CD14-positive monocyte (primary cell): ENCODE measurements around the gene SPSB3. TPM values are rescaled to one million over a fixed set of nuclear protein-coding genes. Genes with fewer than 3 reads are reported as not detected.

Source experiments
- DNase-seq, 3 donors: peaks; one replicate each; pipeline ENCODE4 v3.0.0-alpha.2; 2011 to 2022
- H2AFZ ChIP-seq: 2 replicates; pipeline ENCODE4 v1.6.0; 2012; ENCODE audit warnings: mild to moderate bottlenecking, low read depth, low read length, inconsistent platforms; ENCODE audit not compliant: insufficient read depth, poor library complexity, severe bottlenecking
- H3K27ac ChIP-seq, 2 donors: 1 replicate in 1 of 2; 2 replicates in 1 of 2; pipeline ENCODE4 v1.5.1; 2012 to 2013; ENCODE audit warnings: low read length in 2 of 2, control low read depth in 1 of 2, inconsistent platforms in 1 of 2, low read depth in 1 of 2, mild to moderate bottlenecking in 1 of 2
- H3K27me3 ChIP-seq, 2 donors: one replicate each; pipeline versions ENCODE4 v1.6.0 to v1.6.1; 2011 to 2013; ENCODE audit warnings: low read length in 2 of 2; ENCODE audit not compliant: control insufficient read depth in 2 of 2, insufficient read depth in 2 of 2
- H3K36me3 ChIP-seq, 2 donors: replicated peaks in 1 of 2; 1 replicate in 1 of 2; 2 replicates in 1 of 2; pipeline versions ENCODE4 v1.5.1 to v1.6.1; 2012 to 2013; ENCODE audit warnings: low read length in 2 of 2, control low read depth in 1 of 2, inconsistent platforms in 1 of 2, mild to moderate bottlenecking in 1 of 2; ENCODE audit not compliant: insufficient read depth in 2 of 2, control insufficient read depth in 1 of 2
- H3K4me1 ChIP-seq, 2 donors: 1 replicate in 1 of 2; 2 replicates in 1 of 2; pipeline versions ENCODE4 v1.5.1 to v1.6.1; 2012 to 2013; ENCODE audit warnings: low read length in 2 of 2, control low read depth in 1 of 2, inconsistent platforms in 1 of 2, mild to moderate bottlenecking in 1 of 2, moderate library complexity in 1 of 2; ENCODE audit not compliant: insufficient read depth in 2 of 2, control insufficient read depth in 1 of 2
- H3K4me2 ChIP-seq: replicated peaks from 2 replicates; pipeline ENCODE3; 2012; ENCODE audit warnings: low read length, moderate library complexity, mild to moderate bottlenecking; ENCODE audit not compliant: poor library complexity, severe bottlenecking; ENCODE audit errors: extremely low read depth
- H3K4me3 ChIP-seq, 3 experiments: fragments of 200-600 bp in 1 of 3; sonication (generic) in 1 of 3; replicated peaks in 1 of 3; 1 replicate in 2 of 3; 2 replicates in 1 of 3; pipeline ENCODE4 v1.5.1; 2011 to 2013; ENCODE audit warnings: low read length in 3 of 3, mild to moderate bottlenecking in 3 of 3, control low read depth in 2 of 3, low read depth in 2 of 3, inconsistent platforms in 1 of 3, moderate library complexity in 1 of 3
- H3K79me2 ChIP-seq: 2 replicates; pipeline ENCODE4 v1.6.0; 2012; ENCODE audit warnings: mild to moderate bottlenecking, control low read depth, inconsistent platforms, low read length, moderate library complexity; ENCODE audit not compliant: insufficient read depth
- H3K9ac ChIP-seq: 2 replicates; pipeline ENCODE4 v1.6.0; 2017; ENCODE audit warnings: low read length, mild to moderate bottlenecking; ENCODE audit not compliant: insufficient read depth, poor library complexity, severe bottlenecking
- H3K9me3 ChIP-seq, 2 donors: replicated peaks in 1 of 2; 1 replicate in 1 of 2; 2 replicates in 1 of 2; pipeline versions ENCODE4 v1.5.1 to v1.6.1; 2012 to 2013; ENCODE audit warnings: low read length in 2 of 2, control low read depth in 1 of 2; ENCODE audit not compliant: control insufficient read depth in 1 of 2, insufficient read depth in 1 of 2
- H4K20me1 ChIP-seq: 2 replicates; pipeline ENCODE4 v1.6.0; 2012; ENCODE audit warnings: mild to moderate bottlenecking, low read length, control low read depth, moderate library complexity; ENCODE audit not compliant: insufficient read depth
- H3K27ac Mint-ChIP-seq, 7 donors: one replicate each; pipeline ENCODE4 v1.8.0; 2020; ENCODE audit warnings: mild to moderate bottlenecking in 7 of 7, mixed read lengths in 7 of 7, moderate library complexity in 6 of 7, inconsistent platforms in 2 of 7
- H3K27me3 Mint-ChIP-seq, 3 donors: one replicate each; pipeline ENCODE4 v1.8.0; 2021 to 2022; ENCODE audit warnings: low read depth in 3 of 3, mild to moderate bottlenecking in 3 of 3, mixed read lengths in 3 of 3, moderate library complexity in 3 of 3, inconsistent platforms in 1 of 3
- H3K36me3 Mint-ChIP-seq, 2 donors: one replicate each; pipeline ENCODE4 v1.8.0; 2020; ENCODE audit warnings: mixed read lengths in 2 of 2, inconsistent platforms in 1 of 2, mild to moderate bottlenecking in 1 of 2
- H3K4me1 Mint-ChIP-seq: one replicate; pipeline ENCODE4 v1.8.0; 2020; ENCODE audit warnings: mild to moderate bottlenecking, mixed read lengths
- H3K4me3 Mint-ChIP-seq, 2 donors: one replicate each; pipeline ENCODE4 v1.8.0; 2020; ENCODE audit warnings: mild to moderate bottlenecking in 2 of 2, mixed read lengths in 2 of 2, moderate library complexity in 1 of 2
- H3K9me3 Mint-ChIP-seq, 7 donors: one replicate each; pipeline ENCODE4 v1.8.0; 2020 to 2022; ENCODE audit warnings: mixed read lengths in 7 of 7, mild to moderate bottlenecking in 6 of 7, moderate library complexity in 6 of 7, inconsistent platforms in 2 of 7
- CTCF ChIP-seq: fragments of 200-600 bp; IDR thresholded peaks from one replicate; pipeline ENCODE4 v1.8.0; 2022; ENCODE audit warnings: antibody characterized with exemption, mild to moderate bottlenecking
- WGBS: methylation state at CpG from one replicate; pipeline ENCODE4 v1.1.5; 2013; ENCODE audit warnings: missing lambda C conversion rate; ENCODE audit not compliant: insufficient coverage; 5-methylcytosine and 5-hydroxymethylcytosine counted together
- intact Hi-C, 2 donors: fragments of 100-400 bp; cut with micrococcal nuclease; formaldehyde crosslinking; loops; one replicate each; pipeline versions ENCODE4 v1.15.0 to v1.15.1; 2023
- polyA plus RNA-seq, 3 donors: library from polyadenylated mRNA; depleted of rRNA in 1 of 3; unstranded in 2 of 3; stranded (reverse) in 1 of 3; fragments of 300-500 nt in 2 of 3; fragments of >200 nt in 1 of 3; fragmentation: Illumina TruSeq in 2 of 3; gene quantifications; 1 replicate in 2 of 3; 2 replicates in 1 of 3; pipeline ENCODE4 v1.2.3, GENCODE V29; 2012 to 2021

The SPSB3 gene
- polyA plus RNA-seq, 3 donors: 36.8 to 151 (median 40.2) TPM

GRCh38 chr16:1789643-1790045 is 7.3 kb upstream of the SPSB3 start:
- no peaks in the 10 kb centered on the region for H3K4me1 ChIP-seq
- no peaks in the 10 kb centered on the region for H3K27me3 ChIP-seq
- no peak for TF ChIP-seq CTCF
- Mint-ChIP-seq H3K36me3 (peaks cover 18 to 55% of the 10 kb centered on the region in 2 donors), H3K27me3 (no peaks in the 10 kb centered on the region), H3K9me3 (no peaks in the 10 kb centered on the region), H3K4me3 (no peak overlapping the region), H3K4me1 (peaks cover 2% of the 10 kb centered on the region), H3K27ac (no peak overlapping the region)
- H3K27ac ChIP-seq: no peak overlapping the region
- H3K4me3 ChIP-seq: no peak overlapping the region
- H3K36me3 ChIP-seq: peaks cover 42 to 44% of the 10 kb centered on the region in 2 donors
- H3K9ac ChIP-seq: no peak overlapping the region
- H2AFZ ChIP-seq: no peak overlapping the region
- intact Hi-C loops: loop anchor here in 1 of 2 donors (10.0 kb wide), 2 partner anchors 85 to 365 kb away; partner anchors contain the start of genes MAPK8IP3 and UQCC4
- no peaks in the 10 kb centered on the region for H3K9me3 ChIP-seq
- 91% methylated on average over 19 of the region's 25 CpGs for WGBS
- H4K20me1 ChIP-seq: peaks cover 33% of the 10 kb centered on the region
- no peak overlapping the region for H3K4me2 ChIP-seq
- DNase-seq: no peak
- H3K79me2 ChIP-seq: peaks cover 24% of the 10 kb centered on the region

- TF ChIP-seq CTCF: no peak
Observed at GRCh38 chr16:1788708-1789100, 6.3 kb upstream of the SPSB3 start.

More at GRCh38 chr16:1788708-1789100, 6.3 kb upstream of the SPSB3 start:
- Histone ChIP-seq H3K9me3 (no peaks in the 10 kb centered on the region), H2AFZ (no peak overlapping the region), H3K27me3 (no peaks in the 10 kb centered on the region), H3K36me3 (peaks cover 42 to 44% of the 10 kb centered on the region in 2 donors), H3K4me3 (no peak overlapping the region), H3K79me2 (peaks cover 33% of the 10 kb centered on the region), H3K4me2 (no peak overlapping the region), H3K4me1 (peaks cover 6 to 7% of the 10 kb centered on the region in 2 donors), H3K9ac (no peak overlapping the region), H3K27ac (no peak overlapping the region), H4K20me1 (peaks cover 33% of the 10 kb centered on the region)
- intact Hi-C loops: loop anchor here in 1 of 2 donors (10.0 kb wide), 2 partner anchors 84 to 364 kb away; partner anchors contain the start of genes MAPK8IP3 and UQCC4
- no peak for DNase-seq
- no peaks in the 10 kb centered on the region for H3K9me3 Mint-ChIP-seq
- no peaks in the 10 kb centered on the region for H3K27me3 Mint-ChIP-seq
- H3K36me3 Mint-ChIP-seq: peaks cover 18 to 55% of the 10 kb centered on the region in 2 donors
- 86% methylated on average over 19 of the region's 19 CpGs for WGBS
- H3K27ac Mint-ChIP-seq: no peak overlapping the region
- peaks cover 8% of the 10 kb centered on the region for H3K4me1 Mint-ChIP-seq
- H3K4me3 Mint-ChIP-seq: no peak overlapping the region
